IMR-90 (cell line): Measurements from ENCODE around the gene CCDC136. TPM values are rescaled to one million over a fixed set of nuclear protein-coding genes. Genes with fewer than 3 reads are reported as not detected.

Source experiments
- ATAC-seq: fragments of 200-7000 bp; cut with Tn5 transposase; 2 replicates; pipeline ENCODE4 v1.9.1; 2020; ENCODE audit warnings: low read depth, mild to moderate bottlenecking, moderate library complexity
- BruUV-seq: library from RNA; stranded (reverse); fragments of 400-500 nt; replicated peaks from 2 replicates; lab custom pipeline; 2021; lab: Mats Ljungman, UMichigan
- CTCF ChIA-PET: fragments of 300-600 bp; formaldehyde crosslinking; extraction: SDS; loops from one replicate; lab custom pipeline; 2021; ENCODE audit warnings: antibody characterized with exemption; lab: Yijun Ruan, JAX
- POLR2A ChIA-PET: fragments of 300-600 bp; sonication (Branson Sonifier 250); formaldehyde crosslinking; loops from one replicate; lab custom pipeline; 2022; ENCODE audit warnings: antibody characterized with exemption; ENCODE audit not compliant: unreplicated experiment; lab: Charles Lee
- DNase-seq: peaks from one replicate; pipeline ENCODE4 v3.0.0; 2013
- H2AFZ ChIP-seq: replicated peaks from 2 replicates; pipeline ENCODE3; 2013; ENCODE audit warnings: low read length, mild to moderate bottlenecking; ENCODE audit not compliant: poor library complexity
- H2AK5ac ChIP-seq: 2 replicates; pipeline ENCODE4 v1.6.1; 2013; ENCODE audit warnings: low read depth, low read length, inconsistent platforms
- H2AK9ac ChIP-seq: replicated peaks from 2 replicates; pipeline ENCODE3; 2013; ENCODE audit warnings: mild to moderate bottlenecking, low read depth, low read length, moderate library complexity; ENCODE audit not compliant: poor library complexity
- H2BK120ac ChIP-seq: 2 replicates; pipeline ENCODE4 v1.6.1; 2013; ENCODE audit warnings: low read depth, low read length, inconsistent platforms
- H2BK15ac ChIP-seq: 3 replicates; pipeline ENCODE4 v1.6.1; 2013; ENCODE audit warnings: low read depth, low read length, inconsistent platforms
- H2BK20ac ChIP-seq: 2 replicates; pipeline ENCODE4 v1.6.1; 2013; ENCODE audit warnings: low read depth, mild to moderate bottlenecking, inconsistent platforms, low read length, moderate library complexity
- H2BK5ac ChIP-seq: 2 replicates; pipeline ENCODE4 v1.6.1; 2013; ENCODE audit warnings: mild to moderate bottlenecking, low read depth, low read length, inconsistent platforms; ENCODE audit not compliant: poor library complexity, severe bottlenecking
- H3K14ac ChIP-seq: replicated peaks from 2 replicates; pipeline ENCODE4 v1.6.1; 2013; ENCODE audit warnings: low read depth, low read length, inconsistent platforms
- H3K18ac ChIP-seq: 2 replicates; pipeline ENCODE4 v1.6.1; 2013; ENCODE audit warnings: low read depth, low read length, control low read depth
- H3K23ac ChIP-seq: 2 replicates; pipeline ENCODE4 v1.6.1; 2013; ENCODE audit warnings: low read depth, low read length, inconsistent platforms
- H3K27ac ChIP-seq: 2 replicates; pipeline ENCODE4 v1.5.1; 2013; ENCODE audit warnings: mild to moderate bottlenecking, control low read depth, low read length; ENCODE audit not compliant: insufficient read depth
- H3K27me3 ChIP-seq: 2 replicates; pipeline ENCODE4 v1.6.1; 2013; ENCODE audit warnings: low read length; ENCODE audit not compliant: control insufficient read depth, insufficient read depth
- H3K36me3 ChIP-seq: 2 replicates; pipeline ENCODE4 v1.6.1; 2013; ENCODE audit warnings: low read length, mixed read lengths; ENCODE audit not compliant: control insufficient read depth, insufficient read depth
- H3K4ac ChIP-seq: 2 replicates; pipeline ENCODE4 v1.6.1; 2013; ENCODE audit warnings: low read depth, low read length, inconsistent platforms
- H3K4me1 ChIP-seq: 2 replicates; pipeline ENCODE4 v1.6.1; 2013; ENCODE audit warnings: low read length, mixed read lengths; ENCODE audit not compliant: control insufficient read depth, insufficient read depth
- H3K4me2 ChIP-seq: 2 replicates; pipeline ENCODE4 v1.6.1; 2013; ENCODE audit warnings: low read depth, mild to moderate bottlenecking, control low read depth, low read length, moderate library complexity
- H3K4me3 ChIP-seq: 2 replicates; pipeline ENCODE4 v1.5.1; 2013; ENCODE audit warnings: low read depth, mild to moderate bottlenecking, control low read depth, low read length, moderate library complexity; ENCODE audit not compliant: insufficient read depth
- H3K56ac ChIP-seq: 2 replicates; pipeline ENCODE4 v1.6.1; 2013; ENCODE audit warnings: low read length, inconsistent platforms; ENCODE audit not compliant: insufficient read depth; ENCODE audit errors: extremely low read depth
- H3K79me1 ChIP-seq, 2 experiments: 2 replicates each; pipeline ENCODE4 v1.6.1; 2013; ENCODE audit warnings: low read length in 2 of 2, inconsistent platforms in 1 of 2, low read depth in 1 of 2
- H3K9ac ChIP-seq: 2 replicates; pipeline ENCODE4 v1.6.1; 2013; ENCODE audit warnings: low read depth, low read length, control low read depth
- H3K9me1 ChIP-seq: 2 replicates; pipeline ENCODE4 v1.6.1; 2013; ENCODE audit warnings: low read length, inconsistent platforms; ENCODE audit not compliant: insufficient read depth
- H3K9me3 ChIP-seq: 2 replicates; pipeline ENCODE4 v1.6.1; 2013; ENCODE audit warnings: low read length; ENCODE audit not compliant: control insufficient read depth, insufficient read depth
- H4K20me1 ChIP-seq: 2 replicates; pipeline ENCODE4 v1.6.1; 2013; ENCODE audit warnings: low read length, inconsistent platforms; ENCODE audit not compliant: insufficient read depth
- H4K5ac ChIP-seq: 2 replicates; pipeline ENCODE4 v1.6.1; 2013; ENCODE audit warnings: mild to moderate bottlenecking, low read depth, low read length, control low read depth
- H4K8ac ChIP-seq, 2 experiments: 2 replicates each; pipeline ENCODE4 v1.6.1; 2013; ENCODE audit warnings: low read depth in 2 of 2, low read length in 2 of 2, control low read depth in 1 of 2, inconsistent platforms in 1 of 2
- H4K91ac ChIP-seq: 2 replicates; pipeline ENCODE4 v1.6.1; 2013; ENCODE audit warnings: low read depth, low read length, inconsistent platforms; ENCODE audit not compliant: insufficient read depth
- ELK1 ChIP-seq: fragments of 150-350 bp; IDR thresholded peaks from 2 replicates; pipeline ENCODE4 v1.6.1; 2016; ENCODE audit warnings: low read depth, mild to moderate bottlenecking, low read length, moderate library complexity, borderline replicate concordance
- FOS ChIP-seq: fragments of 150-350 bp; IDR thresholded peaks from 2 replicates; pipeline ENCODE4 v1.6.1; 2016; ENCODE audit warnings: low read depth, low read length
- MAFK ChIP-seq: IDR thresholded peaks from 2 replicates; pipeline ENCODE4 v1.6.1; 2012; ENCODE audit warnings: low read depth, low read length, improper control_type of control experiment
- MAZ ChIP-seq: IDR thresholded peaks from 2 replicates; pipeline ENCODE4 v1.6.1; 2012; ENCODE audit warnings: low read depth, mild to moderate bottlenecking, low read length, improper control_type of control experiment, moderate library complexity, borderline replicate concordance
- WGBS, 2 experiments: methylation state at CpG; one replicate each; pipeline versions ENCODE4 v1.1.5 to v1.1.7; 2013; ENCODE audit warnings: missing lambda C conversion rate in 2 of 2; ENCODE audit not compliant: insufficient read length in 1 of 2; ENCODE audit errors: extremely low coverage in 2 of 2; 5-methylcytosine and 5-hydroxymethylcytosine counted together
- dilution Hi-C: fragments of 300-500 bp; cut with HindIII; formaldehyde crosslinking; loops from one replicate; pipeline ENCODE4 v1.14.3; 2018; ENCODE audit warnings: low sequenced_read_pairs; ENCODE audit not compliant: unreplicated experiment
- in situ Hi-C: fragments of 300-500 bp; cut with MboI; formaldehyde crosslinking; loops from 3 replicates; pipeline ENCODE4 v1.14.3; 2019; ENCODE audit warnings: low sequenced_read_pairs, inconsistent platforms, mixed read lengths
- intact Hi-C: fragments of 100-400 bp; cut with micrococcal nuclease; formaldehyde crosslinking; loops from 2 replicates; pipeline ENCODE4 v1.10.0; 2022
- polyA plus RNA-seq, 3 experiments: library from polyadenylated mRNA; depleted of rRNA; stranded (reverse); fragments of >200 nt; gene quantifications; 2 replicates each; pipeline ENCODE4 v1.2.3, GENCODE V29; 2012; ENCODE audit warnings: low replicate concordance in 1 of 3
- total RNA-seq: library from RNA; depleted of rRNA; stranded (reverse); fragments of >200 nt; gene quantifications from 2 replicates; pipeline ENCODE4 v1.2.3, GENCODE V29; 2012

CCDC136 gene
- total and polyA plus RNA-seq, 2 of the 4 experiments (the other 2 are of a cell fraction) = 7.7 to 18.0 TPM

GRCh38 chr7:128812514-128813168 is 20.9 kb downstream of the CCDC136 start:
- 83% methylated on average over 5 of the region's 11 CpGs; no CpG with 5 or more reads in 1 of the 2 experiments for WGBS, 2 experiments
- Histone ChIP-seq H2AFZ (no peak overlapping the region), H3K9me1 (peaks cover 6% of the 10 kb centered on the region), H3K4me3 (no peak overlapping the region), H4K91ac (no peak overlapping the region), H2BK5ac (no peak overlapping the region), H3K4me1 (peaks cover 10% of the 10 kb centered on the region), H3K14ac (no peak overlapping the region), H3K9ac (no peak overlapping the region), H2BK15ac (no peak overlapping the region), H4K20me1 (no peaks in the 10 kb centered on the region), H2BK120ac (no peak overlapping the region), H3K56ac (no peak overlapping the region), H3K23ac (no peak overlapping the region), H2BK20ac (no peak overlapping the region), H3K79me1 (no peaks in the 10 kb centered on the region; a peak in 1 of 4 replicates), H3K4me2 (no peak overlapping the region), H3K18ac (no peak overlapping the region), H3K27ac (no peak overlapping the region), H2AK5ac (no peak overlapping the region), H3K36me3 (peaks cover 4% of the 10 kb centered on the region; the same call in 1 of the 2 replicates), H4K8ac (no peak overlapping the region), H3K27me3 (no peaks in the 10 kb centered on the region), H3K4ac (no peak overlapping the region), H2AK9ac (no peak overlapping the region), H4K5ac (no peak overlapping the region), H3K9me3 (no peaks in the 10 kb centered on the region)
- DNase-seq = no peak
- TF ChIP-seq MAFK (no peak), MAZ (no peak), ELK1 (no peak), FOS (no peak)
- ChIA-PET CTCF (interaction anchor here (0.7 kb wide), 1 partner anchor 718 kb away, joined by 6 read pairs; no protein-coding TSS in a partner anchor), POLR2A (interaction anchor here (0.6 kb wide), 1 partner anchor 10 kb away, joined by 3 read pairs; no protein-coding TSS in a partner anchor)
- no TSS peak for BruUV-seq
- dilution Hi-C loops (no loop called here), in situ Hi-C loops (no loop called here), intact Hi-C loops (no loop called here)
- no peak for ATAC-seq
